H1 (cell line): ENCODE measurements around the gene FLRT3. TPM values are rescaled to one million over a fixed set of nuclear protein-coding genes. Genes with fewer than 3 reads are reported as not detected.
A peak's percentile ranks its signal among the peaks of the same experiment; 100 is the strongest.

Experiments
- CTCF ChIA-PET: fragments of 300-600 bp; sonication (Branson Sonifier 250); formaldehyde crosslinking; loops from one replicate; lab custom pipeline; 2021; ENCODE audit not compliant: partially characterized antibody; lab: Charles Lee
- POLR2A ChIA-PET: fragments of 300-600 bp; sonication (Branson Sonifier 250); formaldehyde crosslinking; loops from one replicate; lab custom pipeline; 2021; ENCODE audit warnings: inconsistent platforms; ENCODE audit not compliant: partially characterized antibody; lab: Charles Lee
- DNase-seq, 2 experiments: peaks; one replicate each; pipeline versions ENCODE4 v3.0.0 to v3.0.0-alpha.2; 2010 to 2022; ENCODE audit warnings: low spot score in 2 of 2, low read depth in 1 of 2, mixed read lengths in 1 of 2
- FAIRE-seq: peaks from 2 replicates; lab custom pipeline; 2011; peaks lifted over from hg19 to GRCh38; lab: Jason Lieb, UNC
- H2AFZ ChIP-seq: 2 replicates; pipeline ENCODE4 v1.8.1; 2012; ENCODE audit warnings: low read length, inconsistent platforms
- H2AK5ac ChIP-seq: 2 replicates; pipeline ENCODE4 v1.6.1; 2013; ENCODE audit warnings: low read depth, low read length
- H2BK120ac ChIP-seq: replicated peaks from 2 replicates; pipeline ENCODE3; 2013; ENCODE audit warnings: low read depth, low read length, inconsistent platforms
- H2BK12ac ChIP-seq: 2 replicates; pipeline ENCODE4 v1.6.1; 2013; ENCODE audit warnings: low read depth, low read length
- H2BK15ac ChIP-seq: 2 replicates; pipeline ENCODE4 v1.6.1; 2013; ENCODE audit warnings: low read length
- H2BK20ac ChIP-seq: 2 replicates; pipeline ENCODE4 v1.6.1; 2013; ENCODE audit warnings: low read length
- H2BK5ac ChIP-seq: 2 replicates; pipeline ENCODE4 v1.6.1; 2013; ENCODE audit warnings: low read depth, low read length
- H3K14ac ChIP-seq: 2 replicates; pipeline ENCODE4 v1.6.1; 2013; ENCODE audit warnings: inconsistent platforms; ENCODE audit not compliant: insufficient read length
- H3K18ac ChIP-seq: 2 replicates; pipeline ENCODE4 v1.6.1; 2013; ENCODE audit warnings: low read length; ENCODE audit errors: extremely low read depth
- H3K23ac ChIP-seq: 2 replicates; pipeline ENCODE4 v1.6.1; 2013; ENCODE audit warnings: inconsistent platforms; ENCODE audit not compliant: insufficient read length
- H3K23me2 ChIP-seq: 2 replicates; pipeline ENCODE4 v1.6.1; 2013; ENCODE audit warnings: low read depth, low read length
- H3K27ac ChIP-seq: 2 replicates; pipeline ENCODE4 v1.6.1; 2011; ENCODE audit warnings: low read depth, low read length, inconsistent platforms
- H3K27me3 ChIP-seq, 4 experiments: replicated peaks in 1 of 4; 1 replicate in 1 of 4; 2 replicates in 3 of 4; pipeline versions ENCODE4 v1.6.1 to v1.8.1; 2011 to 2013; ENCODE audit warnings: low read length in 3 of 4, mild to moderate bottlenecking in 3 of 4, inconsistent platforms in 2 of 4, mixed read lengths in 2 of 4, moderate library complexity in 1 of 4; ENCODE audit not compliant: control insufficient read depth in 3 of 4, insufficient read depth in 3 of 4; ENCODE audit errors: extremely low read depth in 1 of 4
- H3K36me3 ChIP-seq, 4 experiments: 2 replicates each; pipeline versions ENCODE4 v1.6.1 to v1.8.1; 2011 to 2013; ENCODE audit warnings: mild to moderate bottlenecking in 4 of 4, low read length in 3 of 4, moderate library complexity in 2 of 4, control low read depth in 1 of 4, inconsistent platforms in 1 of 4; ENCODE audit not compliant: insufficient read depth in 4 of 4, control insufficient read depth in 2 of 4
- H3K4ac ChIP-seq: replicated peaks from 2 replicates; pipeline ENCODE3; 2013; ENCODE audit warnings: low read length, low read depth, mixed read lengths, inconsistent platforms; ENCODE audit not compliant: insufficient read length
- H3K4me1 ChIP-seq, 4 experiments: replicated peaks in 1 of 4; 1 replicate in 1 of 4; 2 replicates in 3 of 4; pipeline versions ENCODE4 v1.6.1 to v1.8.1; 2011 to 2013; ENCODE audit warnings: low read length in 3 of 4, inconsistent platforms in 2 of 4, mixed read lengths in 1 of 4; ENCODE audit not compliant: insufficient read depth in 4 of 4, control insufficient read depth in 3 of 4
- H3K4me2 ChIP-seq, 2 experiments: 2 replicates each; pipeline versions ENCODE4 v1.6.1 to v1.8.1; 2011 to 2013; ENCODE audit warnings: low read depth in 2 of 2, low read length in 2 of 2, control low read depth in 1 of 2, inconsistent platforms in 1 of 2, mild to moderate bottlenecking in 1 of 2; ENCODE audit not compliant: insufficient read depth in 1 of 2
- H3K4me3 ChIP-seq, 4 experiments: fragments of 200-600, 300-600 bp in 1 of 4; sonication (generic), shearing (Covaris generic), sonication (Bioruptor Twin) in 1 of 4; 2 replicates each; pipeline versions ENCODE4 v1.5.1 to v1.8.1; 2011 to 2016; ENCODE audit warnings: low read length in 4 of 4, low read depth in 3 of 4, control low read depth in 2 of 4, inconsistent platforms in 2 of 4, mild to moderate bottlenecking in 2 of 4, mixed read lengths in 1 of 4, moderate library complexity in 1 of 4; ENCODE audit not compliant: insufficient read depth in 2 of 4; ENCODE audit errors: extremely low read depth in 1 of 4
- H3K56ac ChIP-seq: replicated peaks from 2 replicates; pipeline ENCODE3; 2013; ENCODE audit warnings: low read depth, mild to moderate bottlenecking, mixed read lengths, low read length, inconsistent platforms; ENCODE audit not compliant: insufficient read length
- H3K79me1 ChIP-seq: 2 replicates; pipeline ENCODE4 v1.6.1; 2013; ENCODE audit warnings: low read depth, low read length, control low read depth
- H3K79me2 ChIP-seq, 2 experiments: 2 replicates each; pipeline versions ENCODE4 v1.6.1 to v1.8.1; 2012 to 2013; ENCODE audit warnings: low read length in 2 of 2, mild to moderate bottlenecking in 2 of 2, inconsistent platforms in 1 of 2; ENCODE audit not compliant: insufficient read depth in 2 of 2, control insufficient read depth in 1 of 2
- H3K9ac ChIP-seq, 4 experiments: replicated peaks in 1 of 4; 1 replicate in 1 of 4; 2 replicates in 3 of 4; pipeline versions ENCODE4 v1.6.1 to v1.8.1; 2011 to 2013; ENCODE audit warnings: low read depth in 3 of 4, low read length in 3 of 4, control low read depth in 2 of 4, mild to moderate bottlenecking in 2 of 4, moderate library complexity in 2 of 4, inconsistent platforms in 1 of 4; ENCODE audit errors: extremely low read depth in 1 of 4
- H3K9me3 ChIP-seq, 2 experiments: 2 replicates each; pipeline versions ENCODE4 v1.6.1 to v1.8.1; 2012 to 2013; ENCODE audit warnings: mild to moderate bottlenecking in 2 of 2, moderate library complexity in 2 of 2, control low read depth in 1 of 2, inconsistent platforms in 1 of 2, low read depth in 1 of 2, low read length in 1 of 2, mixed read lengths in 1 of 2; ENCODE audit not compliant: insufficient read depth in 2 of 2
- H4K20me1 ChIP-seq, 2 experiments: replicated peaks in 1 of 2; 2 replicates each; pipeline versions ENCODE3 to v1.8.1; 2011 to 2013; ENCODE audit warnings: inconsistent platforms in 2 of 2, low read length in 2 of 2, mild to moderate bottlenecking in 1 of 2; ENCODE audit not compliant: insufficient read depth in 2 of 2, control insufficient read depth in 1 of 2
- H4K5ac ChIP-seq: 2 replicates; pipeline ENCODE4 v1.6.1; 2013; ENCODE audit warnings: low read length, low read depth, mixed read lengths, inconsistent platforms; ENCODE audit not compliant: insufficient read length
- H4K8ac ChIP-seq: 2 replicates; pipeline ENCODE4 v1.8.0; 2013; ENCODE audit warnings: mild to moderate bottlenecking, moderate library complexity, low read length, inconsistent platforms; ENCODE audit not compliant: insufficient read depth; ENCODE audit errors: extremely low read depth
- H4K91ac ChIP-seq: replicated peaks from 2 replicates; pipeline ENCODE3; 2013; ENCODE audit warnings: low read length, mixed read lengths, inconsistent platforms; ENCODE audit not compliant: insufficient read length
- BCL11A ChIP-seq, 2 experiments: IDR thresholded peaks; one replicate each; pipeline ENCODE4 v1.6.1; 2011; ENCODE audit warnings: low read depth in 2 of 2, low read length in 2 of 2, mild to moderate bottlenecking in 2 of 2
- NRF1 ChIP-seq: IDR thresholded peaks from 2 replicates; pipeline ENCODE4 v1.6.1; 2011; ENCODE audit warnings: mild to moderate bottlenecking, low read depth, low read length, improper control_type of control experiment
- TEAD4 ChIP-seq: IDR thresholded peaks from 2 replicates; pipeline ENCODE4 v1.6.1; 2012; ENCODE audit warnings: low read depth, low read length, inconsistent platforms, mixed read lengths
- YY1 ChIP-seq: IDR thresholded peaks from 2 replicates; pipeline ENCODE4 v1.6.1; 2011; ENCODE audit warnings: low read depth, mild to moderate bottlenecking, low read length
- WGBS, 2 experiments: shearing (Covaris generic) in 1 of 2; methylation state at CpG; one replicate each; pipeline versions ENCODE4 v1.1.6 to v1.1.7; 2013 to 2015; ENCODE audit warnings: low lambda C conversion rate in 2 of 2, mixed read lengths in 2 of 2, inconsistent platforms in 1 of 2, low coverage in 1 of 2, missing lambda C conversion rate in 1 of 2; ENCODE audit not compliant: insufficient replicate concordance in 2 of 2, insufficient coverage in 1 of 2, insufficient read length in 1 of 2; ENCODE audit errors: extremely low coverage in 1 of 2, missing lambda C conversion rate in 1 of 2; 5-methylcytosine and 5-hydroxymethylcytosine counted together
- polyA plus RNA-seq, 7 experiments: library from polyadenylated mRNA; depleted of rRNA in 3 of 7; stranded (reverse) in 5 of 7; unstranded in 2 of 7; fragments of >200 nt in 5 of 7; fragments of 200-250 nt in 2 of 7; gene quantifications; 1 replicate in 5 of 7; 2 replicates in 1 of 7; 4 replicates in 1 of 7; pipeline versions ENCODE4 v1.2.1 to v1.2.3, GENCODE V29; 2011 to 2013; ENCODE audit warnings: missing spikeins in 2 of 7, mixed read lengths in 2 of 7
- total RNA-seq: library from RNA; stranded (reverse); fragmentation: NEBNext Ultra II Directional; extraction: Animal tissue kit (Norgen Biotek cat#: 25700); gene quantifications from 2 replicates; pipeline ENCODE4 v1.2.1, GENCODE V29; 2021

FLRT3 gene
- total and polyA plus RNA-seq, 2 of the 8 experiments (the other 6 are each of a cell fraction or from before 2014, with no cell fraction given): 0.35 to 0.41 TPM

DNA sequence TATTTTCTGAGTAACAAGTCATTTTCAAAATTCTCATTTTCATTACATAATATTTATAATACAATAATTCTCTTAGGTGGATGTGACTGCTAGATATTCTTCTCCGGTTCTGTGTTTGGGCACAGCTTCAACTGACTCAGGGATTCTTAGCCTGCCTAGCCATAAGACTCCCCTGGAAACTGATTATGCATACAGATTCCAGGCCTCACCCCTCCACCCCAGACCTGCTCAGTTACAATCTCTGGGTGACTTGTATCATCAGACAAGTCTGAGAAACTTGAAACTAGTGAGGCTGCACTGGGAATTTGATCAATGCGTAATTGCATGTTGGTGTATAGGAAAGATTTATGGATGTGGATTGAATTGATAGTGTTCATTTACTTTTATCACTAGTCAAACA lies 25.4 kb downstream of the FLRT3 start:
- no peak for TF ChIP-seq NRF1
- peak; percentile 13; the same call in 1 of the 2 replicates for TF ChIP-seq TEAD4
- no peak for TF ChIP-seq YY1
- TF ChIP-seq BCL11A (IDR thresholded peaks at IDR 0.05; ENCODE audit: low read depth in 2 of 2, low read length in 2 of 2): no peak
- H3K36me3 ChIP-seq: no peaks in the 10 kb centered on the region
- no peaks in the 10 kb centered on the region for H3K79me2 ChIP-seq
- H2BK5ac ChIP-seq: no peak overlapping the region
- H3K18ac ChIP-seq: no peak overlapping the region
- 96% methylated on average over 2 of the region's 2 CpGs; no CpG with 5 or more reads in 1 of the 2 experiments for WGBS, 2 experiments
- H3K4ac ChIP-seq: no peak overlapping the region
- H3K9me3 ChIP-seq: no peaks in the 10 kb centered on the region
- CTCF ChIA-PET: no interaction called here
- H3K27ac ChIP-seq: no peak overlapping the region
- H4K8ac ChIP-seq: no peak overlapping the region
- H2BK12ac ChIP-seq: no peak overlapping the region
- H3K14ac ChIP-seq: no peak overlapping the region
- H4K20me1 ChIP-seq: no peaks in the 10 kb centered on the region
- H3K4me2 ChIP-seq: no peak overlapping the region
- DNase-seq (no peak), FAIRE-seq (no peak)
- H2BK120ac ChIP-seq: no peak overlapping the region
- no peak overlapping the region for H2AFZ ChIP-seq
- H2AK5ac ChIP-seq: no peak overlapping the region
- no peak overlapping the region for H2BK20ac ChIP-seq
- no peak overlapping the region for H3K23ac ChIP-seq
- no peak overlapping the region for H2BK15ac ChIP-seq
- no peak overlapping the region for H3K56ac ChIP-seq
- H3K79me1 ChIP-seq: no peaks in the 10 kb centered on the region
- no peaks in the 10 kb centered on the region; a peak in 1 of 7 replicates for H3K4me1 ChIP-seq
- H3K23me2 ChIP-seq: no peaks in the 10 kb centered on the region
- POLR2A ChIA-PET: no interaction called here
- no peak overlapping the region for H3K9ac ChIP-seq
- H4K91ac ChIP-seq: no peak overlapping the region
- H3K27me3 ChIP-seq: no peaks in the 10 kb centered on the region
- H4K5ac ChIP-seq: no peak overlapping the region
- H3K4me3 ChIP-seq: no peak overlapping the region
